Peyer's patch (tissue), 4 donors: ENCODE results near the gene ZNF468. TPM values are rescaled to one million over a fixed set of nuclear protein-coding genes. Genes with fewer than 3 reads are reported as not detected.
"Not testable (repeated sequence)": the region's sequence is repeated elsewhere in the genome, so short reads cannot be mapped to it uniquely, and the experiment has no call there.

Source experiments
- DNase-seq, 3 donors: peaks; one replicate each; pipeline ENCODE4 v3.0.0-alpha.2; 2017 to 2019
- H3K27ac ChIP-seq, 4 donors: fragments of 200-600 bp; sonication (generic); one replicate each; pipeline ENCODE4 v1.5.1; 2016 to 2019
- H3K27me3 ChIP-seq, 2 donors: fragments of 200-600 bp; sonication (generic); one replicate each; pipeline ENCODE4 v1.5.1; 2019
- H3K36me3 ChIP-seq, 3 donors: fragments of 200-600 bp; sonication (generic); one replicate each; pipeline ENCODE4 v1.5.1; 2016 to 2019
- H3K4me1 ChIP-seq, 4 donors: fragments of 200-600 bp; sonication (generic); one replicate each; pipeline ENCODE4 v1.5.1; 2016 to 2019
- H3K4me3 ChIP-seq, 4 donors: fragments of 200-600 bp; sonication (generic); 1 replicate in 3 of 4; 2 replicates in 1 of 4; pipeline ENCODE4 v1.5.1; 2016 to 2019; ENCODE audit warnings: mild to moderate bottlenecking in 1 of 4
- H3K9me3 ChIP-seq, 4 donors: fragments of 200-600 bp; sonication (generic); one replicate each; pipeline ENCODE4 v1.5.1; 2016 to 2019; ENCODE audit warnings: mild to moderate bottlenecking in 1 of 4
- CTCF ChIP-seq, 6 experiments: fragments of 450-650 bp in 4 of 6; fragments of 200-600 bp in 2 of 6; sonication (generic) in 1 of 6; IDR thresholded peaks; one replicate each; pipeline ENCODE4 v1.5.1; 2017 to 2019; ENCODE audit warnings: antibody characterized with exemption in 6 of 6, mild to moderate bottlenecking in 3 of 6, moderate library complexity in 1 of 6
- POLR2A ChIP-seq, 2 donors: fragments of 450-650 bp; IDR thresholded peaks; one replicate each; pipeline ENCODE4 v1.5.1; 2017; ENCODE audit warnings: antibody characterized with exemption in 2 of 2, mild to moderate bottlenecking in 2 of 2, moderate library complexity in 2 of 2
- small RNA-seq, 2 donors: library from RNA; depleted of rRNA; stranded (forward); fragments of <200 nt; gene quantifications; one replicate each; pipeline ENCODE3, GENCODE V24; 2016
- total RNA-seq, 4 donors: library from RNA; depleted of rRNA; stranded (reverse); fragments of >200 nt; gene quantifications; one replicate each; pipeline ENCODE4 v1.1.0, GENCODE V29; 2016

The ZNF468 gene
- total RNA-seq, 4 donors from 2014 or later: 17.3 to 25.6 (median 18.5) TPM

- H3K4me3 ChIP-seq: no peak overlapping the region
- no peaks in the 10 kb centered on the region for H3K36me3 ChIP-seq
- TF ChIP-seq POLR2A (IDR thresholded peaks at IDR 0.05) (no peak), CTCF (IDR thresholded peaks at IDR 0.05) (no peak)
- H3K9me3 ChIP-seq: no peaks in the 10 kb centered on the region
- no peak overlapping the region for H3K27ac ChIP-seq
- no peaks in the 10 kb centered on the region for H3K4me1 ChIP-seq
- no peak for DNase-seq
- no peaks in the 10 kb centered on the region for H3K27me3 ChIP-seq
Observed at GRCh38 chr19:52823676-52824075, 33.7 kb downstream of the ZNF468 start.

GRCh38 chr19:52821204-52821960 is 36.0 kb downstream of the ZNF468 start, which contains the start of gene ZNF28:
TSS of gene ZNF28 (minus strand) at chr19:52821633. CDS start at chr19:52817958, 3,675 bp downstream.
- peak; percentile 65 to 89 (median 76) for DNase-seq
- H3K4me1 ChIP-seq, H3K9me3 ChIP-seq, H3K27me3 ChIP-seq: not testable (repeated sequence)
- peaks cover 0 to 19% (median 0%) of the 10 kb centered on the region in 3 donors for H3K36me3 ChIP-seq
- H3K4me3 ChIP-seq: peak within 1 kb of the TSS; percentile 51 to 78 (median 63)
- peak in 1 of 2 donors; percentile 12 for TF ChIP-seq POLR2A (IDR thresholded peaks at IDR 0.05)
- peak within 1 kb of the TSS in 3 of 4 donors; percentile 61 to 72 (median 64) for H3K27ac ChIP-seq

GRCh38 chr19:52820472-52821203 is 36.8 kb downstream of the ZNF468 start:
- H3K36me3 ChIP-seq: peaks cover 0 to 27% (median 0%) of the 10 kb centered on the region in 3 donors
- H3K4me3 ChIP-seq: peak overlapping the region; percentile 51 to 78 (median 63)
- H3K9me3 ChIP-seq, H3K4me1 ChIP-seq, H3K27me3 ChIP-seq: not testable (repeated sequence)
- H3K27ac ChIP-seq: peak overlapping the region in 3 of 4 donors; percentile 61 to 72 (median 64)
- peak in 1 of 3 donors; percentile 49 for DNase-seq

- Histone ChIP-seq H3K9me3 (peaks cover 0 to 26% (median 13%) of the 10 kb centered on the region in 4 donors), H3K36me3 (peaks cover 0 to 50% (median 0%) of the 10 kb centered on the region in 3 donors), H3K27me3 (no peaks in the 10 kb centered on the region), H3K4me3 (no peak overlapping the region), H3K4me1 (no peaks in the 10 kb centered on the region), H3K27ac (no peak overlapping the region)
- TF ChIP-seq POLR2A (IDR thresholded peaks at IDR 0.05) (no peak), CTCF (IDR thresholded peaks at IDR 0.05) (no peak)
- no peak for DNase-seq
Observed at GRCh38 chr19:52809801-52810200, 47.6 kb downstream of the ZNF468 start.

GRCh38 chr19:52799950-52800640 is 57.3 kb downstream of the ZNF468 start:
- not testable (repeated sequence) for DNase-seq, H3K27me3 ChIP-seq, H3K4me1 ChIP-seq, H3K27ac ChIP-seq, H3K4me3 ChIP-seq
- Histone ChIP-seq H3K9me3 (peaks cover 0 to 96% (median 31%) of the 10 kb centered on the region in 4 donors), H3K36me3 (peaks cover 0 to 53% (median 5%) of the 10 kb centered on the region in 3 donors)

- TF ChIP-seq POLR2A (IDR thresholded peaks at IDR 0.05): no peak
- TF ChIP-seq CTCF (IDR thresholded peaks at IDR 0.05): no peak
- peaks cover 0 to 4% (median 0%) of the 10 kb centered on the region in 4 donors for H3K9me3 ChIP-seq
- H3K27ac ChIP-seq: no peak overlapping the region
- H3K36me3 ChIP-seq: no peaks in the 10 kb centered on the region
- H3K4me1 ChIP-seq: peaks cover 0 to 10% (median 0%) of the 10 kb centered on the region in 4 donors
- no peaks in the 10 kb centered on the region for H3K27me3 ChIP-seq
- H3K4me3 ChIP-seq: no peak overlapping the region
- DNase-seq: no peak
Observed at GRCh38 chr19:52789440-52789839, 68.0 kb downstream of the ZNF468 start.

Small RNA genes lying within 50 kb of the gene (small RNA-seq; reads per million reads assigned to genes)
- gene ZNF320: 0.35 to 0.38 reads per million in 2 donors

Other genes with a start within 250 kb of the ZNF468 start
- gene ZNF83, start 219.3 kb downstream of the ZNF468 start, total RNA-seq: 10 to 100 TPM; 26.6 to 96.6 (median 38.6) TPM
- 10 to 100 TPM; 14.5 to 19.0 (median 16.3) TPM for gene ZNF611, start 122.6 kb downstream of the ZNF468 start, total RNA-seq
- gene ZNF600, start 70.8 kb downstream of the ZNF468 start, total RNA-seq: 10 to 100 TPM; 28.1 to 59.3 (median 42.8) TPM
- 10 to 100 TPM in 3 of 4 donors, 1 to 10 TPM in 1; 9.5 to 16.9 (median 12.8) TPM for gene ZNF28, start 36.0 kb downstream of the ZNF468 start, total RNA-seq
- 10 to 100 TPM in 3 of 4 donors, 1 to 10 TPM in 1; 5.8 to 35.5 (median 17.8) TPM for gene ZNF320, start 40.0 kb upstream of the ZNF468 start, total RNA-seq
- 1 to 10 TPM; 1.3 to 6.6 (median 5.3) TPM for gene ZNF888, start 65.8 kb upstream of the ZNF468 start, total RNA-seq
- 10 to 100 TPM in 3 of 4 donors, 1 to 10 TPM in 1; 6.1 to 17.4 (median 11.4) TPM for gene ZNF816, start 105.3 kb upstream of the ZNF468 start, total RNA-seq
- gene ERVV-1, start 156.3 kb upstream of the ZNF468 start, total RNA-seq: not detected
- gene ERVV-2, start 187.1 kb upstream of the ZNF468 start, total RNA-seq: not detected
- 10 to 100 TPM; 37.3 to 93.2 (median 64.7) TPM for gene ZNF160, start 245.8 kb upstream of the ZNF468 start, total RNA-seq